Panc1 (cell line): ENCODE measurements around the gene CYP11A1.

ENCODE experiments used
- POLR2AphosphoS5 ChIP-seq: IDR thresholded peaks from 2 replicates; pipeline ENCODE4 v1.6.1; 2012; ENCODE audit warnings: mild to moderate bottlenecking, low read depth, low read length, moderate library complexity
- SIN3A ChIP-seq: IDR thresholded peaks from 2 replicates; pipeline ENCODE4 v1.6.1; 2012; ENCODE audit warnings: low read depth, mild to moderate bottlenecking, low read length, moderate library complexity, borderline replicate concordance; ENCODE audit not compliant: insufficient read depth
- TCF7L2 ChIP-seq: IDR thresholded peaks from 2 replicates; pipeline ENCODE4 v1.6.1; 2011; ENCODE audit warnings: mild to moderate bottlenecking, low read depth, low read length, inconsistent platforms
- TF ChIP-seq, protein P1 (sequence below): fragments of 450-650 bp; IDR thresholded peaks from 2 replicates; pipeline ENCODE4 v1.5.1; 2017; ENCODE audit warnings: mild to moderate bottlenecking
- TF ChIP-seq, protein P2 (sequence below), 2 experiments: IDR thresholded peaks; 2 replicates each; pipeline ENCODE4 v1.6.1; 2011 to 2012; ENCODE audit warnings: low read depth in 2 of 2, control low read depth in 1 of 2, low read length in 1 of 2, mild to moderate bottlenecking in 1 of 2, moderate library complexity in 1 of 2; ENCODE audit not compliant: insufficient read depth in 1 of 2

DNA sequence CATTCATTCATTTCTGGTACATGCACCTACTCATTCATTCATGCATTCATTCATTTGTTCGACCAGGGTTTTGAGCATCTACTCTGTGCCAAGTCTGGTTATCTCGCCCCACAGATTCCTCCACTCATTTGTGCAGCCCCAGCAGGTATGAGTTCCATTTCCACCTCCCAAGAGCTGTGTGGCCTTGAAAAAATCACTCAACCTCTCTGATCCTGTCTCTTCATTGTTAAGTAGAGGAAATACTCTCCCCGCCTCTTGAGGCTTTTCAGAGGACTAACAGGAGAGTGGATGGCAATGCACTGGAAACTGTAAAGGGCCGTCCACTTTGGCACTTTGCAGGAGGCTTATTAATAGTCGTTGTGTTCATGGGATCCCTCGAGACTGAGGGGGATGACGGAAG is 61.8 kb downstream of the CYP11A1 start:
- TF ChIP-seq POLR2AphosphoS5 (no peak), SIN3A (no peak), TCF7L2 (no peak)
- TF ChIP-seq, protein P1, sequence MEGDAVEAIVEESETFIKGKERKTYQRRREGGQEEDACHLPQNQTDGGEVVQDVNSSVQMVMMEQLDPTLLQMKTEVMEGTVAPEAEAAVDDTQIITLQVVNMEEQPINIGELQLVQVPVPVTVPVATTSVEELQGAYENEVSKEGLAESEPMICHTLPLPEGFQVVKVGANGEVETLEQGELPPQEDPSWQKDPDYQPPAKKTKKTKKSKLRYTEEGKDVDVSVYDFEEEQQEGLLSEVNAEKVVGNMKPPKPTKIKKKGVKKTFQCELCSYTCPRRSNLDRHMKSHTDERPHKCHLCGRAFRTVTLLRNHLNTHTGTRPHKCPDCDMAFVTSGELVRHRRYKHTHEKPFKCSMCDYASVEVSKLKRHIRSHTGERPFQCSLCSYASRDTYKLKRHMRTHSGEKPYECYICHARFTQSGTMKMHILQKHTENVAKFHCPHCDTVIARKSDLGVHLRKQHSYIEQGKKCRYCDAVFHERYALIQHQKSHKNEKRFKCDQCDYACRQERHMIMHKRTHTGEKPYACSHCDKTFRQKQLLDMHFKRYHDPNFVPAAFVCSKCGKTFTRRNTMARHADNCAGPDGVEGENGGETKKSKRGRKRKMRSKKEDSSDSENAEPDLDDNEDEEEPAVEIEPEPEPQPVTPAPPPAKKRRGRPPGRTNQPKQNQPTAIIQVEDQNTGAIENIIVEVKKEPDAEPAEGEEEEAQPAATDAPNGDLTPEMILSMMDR: no peak
- TF ChIP-seq, protein P2, sequence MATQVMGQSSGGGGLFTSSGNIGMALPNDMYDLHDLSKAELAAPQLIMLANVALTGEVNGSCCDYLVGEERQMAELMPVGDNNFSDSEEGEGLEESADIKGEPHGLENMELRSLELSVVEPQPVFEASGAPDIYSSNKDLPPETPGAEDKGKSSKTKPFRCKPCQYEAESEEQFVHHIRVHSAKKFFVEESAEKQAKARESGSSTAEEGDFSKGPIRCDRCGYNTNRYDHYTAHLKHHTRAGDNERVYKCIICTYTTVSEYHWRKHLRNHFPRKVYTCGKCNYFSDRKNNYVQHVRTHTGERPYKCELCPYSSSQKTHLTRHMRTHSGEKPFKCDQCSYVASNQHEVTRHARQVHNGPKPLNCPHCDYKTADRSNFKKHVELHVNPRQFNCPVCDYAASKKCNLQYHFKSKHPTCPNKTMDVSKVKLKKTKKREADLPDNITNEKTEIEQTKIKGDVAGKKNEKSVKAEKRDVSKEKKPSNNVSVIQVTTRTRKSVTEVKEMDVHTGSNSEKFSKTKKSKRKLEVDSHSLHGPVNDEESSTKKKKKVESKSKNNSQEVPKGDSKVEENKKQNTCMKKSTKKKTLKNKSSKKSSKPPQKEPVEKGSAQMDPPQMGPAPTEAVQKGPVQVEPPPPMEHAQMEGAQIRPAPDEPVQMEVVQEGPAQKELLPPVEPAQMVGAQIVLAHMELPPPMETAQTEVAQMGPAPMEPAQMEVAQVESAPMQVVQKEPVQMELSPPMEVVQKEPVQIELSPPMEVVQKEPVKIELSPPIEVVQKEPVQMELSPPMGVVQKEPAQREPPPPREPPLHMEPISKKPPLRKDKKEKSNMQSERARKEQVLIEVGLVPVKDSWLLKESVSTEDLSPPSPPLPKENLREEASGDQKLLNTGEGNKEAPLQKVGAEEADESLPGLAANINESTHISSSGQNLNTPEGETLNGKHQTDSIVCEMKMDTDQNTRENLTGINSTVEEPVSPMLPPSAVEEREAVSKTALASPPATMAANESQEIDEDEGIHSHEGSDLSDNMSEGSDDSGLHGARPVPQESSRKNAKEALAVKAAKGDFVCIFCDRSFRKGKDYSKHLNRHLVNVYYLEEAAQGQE (IDR thresholded peaks at IDR 0.05; ENCODE audit: insufficient read depth in 1 of 2, low read depth in 2 of 2, low read length in 1 of 2): no peak
